Keratinocyte (primary cell): ENCODE results near the gene BRD7.

Experiments
- CTCF ChIP-seq, 3 experiments: IDR thresholded peaks in 1 of 3; conservative IDR thresholded peaks in 1 of 3; optimal IDR thresholded peaks in 1 of 3; 2 replicates in 2 of 3; 3 replicates in 1 of 3; pipeline versions ENCODE3 to v1.5.1; 2011; ENCODE audit warnings: low read length in 3 of 3, mild to moderate bottlenecking in 3 of 3, moderate library complexity in 2 of 3, control low read depth in 1 of 3, inconsistent platforms in 1 of 3; ENCODE audit not compliant: insufficient read depth in 2 of 3; ENCODE audit errors: extremely low read depth in 1 of 3
- EZH2 ChIP-seq: IDR thresholded peaks from one replicate; pipeline ENCODE4 v1.6.1; 2012; ENCODE audit warnings: inconsistent platforms, mild to moderate bottlenecking, low read length, moderate library complexity

GRCh38 chr16:50311134-50311528 is 57.7 kb downstream of the BRD7 start:
- no peak for TF ChIP-seq CTCF (optimal IDR thresholded peaks at IDR 0.05 in 1 of 3, IDR thresholded peaks at IDR 0.05 in 1 of 3, conservative IDR thresholded peaks at IDR 0.05 in 1 of 3; ENCODE audit: extremely low read depth in 1 of 3, insufficient read depth in 2 of 3, low read length in 3 of 3)
- TF ChIP-seq EZH2, result no peak
